GM19467 (cell line): ENCODE measurements around the gene TMEM171.

Source experiments
- ATAC-seq: cut with Tn5 transposase; IDR thresholded peaks from one replicate; pipeline ENCODE4 v1.9.1; 2021; ENCODE audit warnings: mild to moderate bottlenecking, moderate library complexity; ENCODE audit not compliant: unreplicated experiment

The TMEM171 gene, protein sequence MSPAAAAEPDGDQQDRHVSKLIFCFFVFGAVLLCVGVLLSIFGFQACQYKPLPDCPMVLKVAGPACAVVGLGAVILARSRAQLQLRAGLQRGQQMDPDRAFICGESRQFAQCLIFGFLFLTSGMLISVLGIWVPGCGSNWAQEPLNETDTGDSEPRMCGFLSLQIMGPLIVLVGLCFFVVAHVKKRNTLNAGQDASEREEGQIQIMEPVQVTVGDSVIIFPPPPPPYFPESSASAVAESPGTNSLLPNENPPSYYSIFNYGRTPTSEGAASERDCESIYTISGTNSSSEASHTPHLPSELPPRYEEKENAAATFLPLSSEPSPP

DNA sequence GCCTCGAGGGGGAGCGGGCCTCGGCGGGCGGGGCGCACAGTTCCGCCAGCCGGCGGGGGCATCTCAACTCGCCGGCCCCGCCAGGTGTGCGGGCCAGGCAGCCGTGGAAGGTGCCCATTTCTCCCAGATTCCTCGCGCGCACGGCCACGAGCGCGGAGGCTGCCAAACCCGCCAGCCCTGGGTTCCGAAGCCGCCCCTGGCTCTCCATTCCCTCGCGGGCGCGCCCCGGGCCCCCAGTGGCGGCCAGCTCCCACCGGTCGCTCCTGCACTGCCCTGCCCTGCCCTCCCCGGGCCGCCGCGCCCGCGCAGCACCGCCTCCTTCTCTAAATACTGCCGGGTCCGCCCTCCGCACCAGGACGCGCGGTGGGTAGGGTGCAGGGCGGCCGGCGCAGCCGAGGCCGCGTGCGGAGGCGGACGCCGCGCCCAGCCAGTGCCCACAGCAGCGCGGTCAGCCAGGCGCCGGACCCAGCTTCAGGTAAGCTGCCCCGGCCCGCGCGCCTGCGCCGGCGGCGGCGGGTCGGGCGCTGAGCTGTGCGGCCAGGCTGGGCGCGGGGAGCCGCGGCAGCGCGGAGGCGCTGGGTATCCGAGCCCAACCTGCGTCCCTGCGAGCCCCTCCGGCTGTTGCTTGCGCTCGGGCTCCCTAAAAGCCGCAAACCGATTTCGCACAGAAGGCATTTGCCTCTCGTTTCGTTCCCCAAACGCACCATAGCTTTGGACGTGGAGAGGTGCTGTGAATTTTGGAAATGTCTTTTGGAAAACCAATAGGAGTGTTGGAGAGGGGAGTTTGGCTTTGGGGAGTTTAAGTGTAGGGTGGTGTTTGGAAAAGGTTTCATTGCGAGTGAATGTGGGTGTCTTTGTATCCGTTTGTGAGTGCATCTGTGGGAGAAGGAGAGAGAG is at the start of gene TMEM171:
TSS of gene TMEM171 (plus strand) at position 354 of the 897 bp plus-strand sequence. CDS start 2,799 bp downstream, outside the sequence.
- ATAC-seq: no peak

- no peak for ATAC-seq
Measured at GRCh38 chr5:73081093-73081492, 39.3 kb upstream of the TMEM171 start.

- no peak for ATAC-seq
Measured at GRCh38 chr5:73088026-73088425, 32.3 kb upstream of the TMEM171 start.

- ATAC-seq: no peak
Measured at GRCh38 chr5:73093943-73094342, 26.4 kb upstream of the TMEM171 start.

- ATAC-seq: no peak
Measured at GRCh38 chr5:73094415-73094814, 26.0 kb upstream of the TMEM171 start.

GRCh38 chr5:73095564-73096238 is 24.7 kb upstream of the TMEM171 start:
- ATAC-seq: no peak

GRCh38 chr5:73096239-73096575 is 24.2 kb upstream of the TMEM171 start:
- ATAC-seq: no peak

DNA sequence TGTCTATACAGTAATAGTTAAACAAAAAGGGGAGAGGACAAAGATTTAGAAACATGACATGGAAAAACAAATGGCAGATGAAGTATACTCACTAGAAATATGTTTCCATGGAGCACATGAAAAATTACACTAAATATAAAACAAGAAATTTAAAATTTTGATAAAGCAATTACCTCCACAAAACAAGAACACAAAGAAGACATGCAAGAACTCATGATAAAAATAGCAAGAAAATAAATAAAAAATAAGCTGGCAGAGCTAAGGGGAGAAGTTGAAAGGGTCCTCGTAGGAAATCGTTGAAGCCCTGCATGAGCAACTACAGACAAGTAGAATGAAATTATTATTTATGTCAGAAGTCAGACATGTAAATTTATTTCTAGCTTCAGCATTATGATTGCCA is 22.6 kb upstream of the TMEM171 start:
- no peak for ATAC-seq

DNA sequence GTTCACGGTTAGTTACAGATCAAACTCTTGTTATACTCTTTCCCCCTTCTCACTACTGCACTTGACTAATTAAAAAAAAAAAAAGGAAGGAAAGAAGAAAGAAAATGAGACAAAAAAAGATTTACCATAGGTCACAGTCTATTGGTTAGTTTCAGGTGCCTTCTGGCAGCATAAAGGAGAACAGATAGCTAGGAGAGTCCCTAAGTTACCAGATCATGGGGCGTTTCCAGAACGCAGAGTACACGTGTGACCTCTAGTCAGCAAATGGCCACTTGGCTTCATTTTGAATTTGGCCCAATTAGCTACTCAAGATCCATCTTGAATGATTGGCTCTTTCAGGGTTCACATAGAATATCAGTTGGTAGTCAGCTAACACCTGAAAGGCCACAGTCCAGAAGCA is 20.3 kb upstream of the TMEM171 start:
- ATAC-seq: no peak

DNA sequence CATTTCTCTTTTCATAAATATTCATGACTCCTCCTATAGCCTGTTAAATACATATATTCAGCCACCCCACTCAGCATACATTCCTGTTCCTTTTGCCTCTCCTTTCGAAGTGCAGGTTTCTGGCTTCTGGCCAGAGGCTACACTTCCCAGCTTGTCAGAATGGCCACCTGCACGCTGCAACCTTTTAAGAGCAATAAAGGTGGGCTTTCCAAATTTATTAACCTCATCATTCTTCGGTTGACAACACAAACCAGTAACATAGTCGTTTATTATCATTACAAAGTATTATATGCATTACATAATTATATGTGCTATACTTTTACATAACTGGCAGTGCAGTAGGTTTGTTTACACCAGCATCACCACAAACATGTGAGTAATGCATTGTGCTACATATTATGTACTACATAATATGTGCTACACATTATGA is 16.5 kb upstream of the TMEM171 start:
- no peak for ATAC-seq

DNA sequence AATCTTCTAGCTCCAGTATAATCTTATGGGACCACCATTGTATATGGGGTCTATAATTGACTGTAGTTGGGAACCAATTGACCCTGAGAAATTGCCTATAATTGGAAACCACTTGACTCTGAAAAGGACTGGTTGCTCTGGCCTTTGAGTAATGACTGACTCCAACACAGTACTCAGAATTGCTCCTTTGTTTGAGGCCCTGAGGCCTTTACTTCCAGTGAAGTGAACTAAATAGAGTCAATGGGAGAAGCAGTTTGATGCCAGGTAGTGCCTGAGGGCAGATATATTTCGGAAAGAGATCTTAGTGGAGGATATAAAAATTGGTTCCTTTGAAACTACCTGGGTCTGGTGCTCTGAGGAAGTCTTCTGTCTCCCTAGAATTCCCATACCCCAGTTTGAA is 16.0 kb upstream of the TMEM171 start:
- no peak for ATAC-seq

GRCh38 chr5:73106335-73106734 is 14.0 kb upstream of the TMEM171 start:
- no peak for ATAC-seq

DNA sequence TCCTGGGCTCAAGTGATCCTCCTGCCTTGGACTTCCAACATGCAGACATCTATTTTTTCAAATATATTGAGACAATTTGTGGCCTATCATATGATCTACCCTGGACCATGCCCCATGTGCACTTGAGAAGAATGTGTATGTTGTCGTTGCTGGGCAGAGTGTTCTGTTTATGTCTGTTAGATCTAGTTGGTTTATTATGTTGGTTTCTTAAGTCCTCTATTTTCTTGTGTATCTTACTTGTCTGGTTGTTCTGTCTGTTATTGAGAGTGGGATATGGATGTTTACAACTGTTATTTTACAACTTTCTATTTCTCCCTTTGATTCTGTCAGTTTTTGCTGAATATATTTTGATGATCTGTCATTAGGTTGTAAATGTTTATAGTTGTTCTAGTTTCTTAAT is 10.2 kb upstream of the TMEM171 start:
- no peak for ATAC-seq

GRCh38 chr5:73111536-73111935 is 8.8 kb upstream of the TMEM171 start:
- no peak for ATAC-seq

- ATAC-seq: no peak
Measured at GRCh38 chr5:73112359-73112758, 8.0 kb upstream of the TMEM171 start.

GRCh38 chr5:73114044-73114688 is 6.2 kb upstream of the TMEM171 start:
- ATAC-seq: no peak

- no peak for ATAC-seq
Measured at GRCh38 chr5:73115399-73116051, 4.8 kb upstream of the TMEM171 start.

DNA sequence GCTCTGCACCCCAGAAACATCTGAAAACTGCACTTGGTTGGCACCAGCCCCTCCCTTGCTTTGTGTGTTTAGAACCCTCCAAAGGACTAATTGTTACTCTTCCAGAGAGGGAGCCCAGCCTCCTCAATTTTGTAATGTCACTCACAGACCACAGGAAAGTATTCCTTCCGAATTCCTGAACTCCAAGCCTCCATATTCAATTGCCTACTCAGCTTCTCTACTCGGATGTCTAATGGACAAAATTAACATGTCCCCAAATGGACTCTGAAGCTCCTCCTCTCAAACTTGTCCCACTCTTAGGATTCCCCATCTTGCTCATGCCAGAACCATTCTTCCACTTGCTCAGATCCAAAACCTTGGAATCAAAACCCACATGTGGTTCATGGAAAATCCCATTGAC is 3.9 kb upstream of the TMEM171 start:
- ATAC-seq: no peak

- no peak for ATAC-seq
Measured at GRCh38 chr5:73117088-73117740, 3.2 kb upstream of the TMEM171 start.

- ATAC-seq: no peak
Measured at GRCh38 chr5:73118391-73118973, 1.9 kb upstream of the TMEM171 start.
